ENCODE measurements around the gene VPS41.
"Not testable (repeated sequence)": the region's sequence is repeated elsewhere in the genome, so short reads cannot be mapped to it uniquely, and the experiment has no call there.

The VPS41 gene

DNA sequence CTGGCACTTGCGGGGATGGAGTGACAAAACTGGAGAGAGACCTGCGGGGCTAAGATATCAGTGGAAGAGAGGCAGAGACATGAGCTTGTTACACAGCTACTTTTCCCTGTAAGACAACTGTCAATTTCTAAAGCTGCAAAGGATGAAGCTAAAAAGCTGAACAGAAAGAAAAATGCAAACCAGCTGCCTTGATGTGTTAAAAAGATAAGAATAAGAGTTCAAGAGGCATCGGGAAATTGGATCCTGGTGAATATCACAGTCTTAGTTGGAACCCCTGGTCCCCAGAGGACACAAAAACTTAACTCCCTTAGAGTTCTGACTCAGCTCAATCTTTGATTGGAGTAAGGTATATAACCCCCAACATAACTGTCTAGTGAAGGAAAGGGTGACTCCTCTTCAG is 38.8 kb downstream of the VPS41 start:
- FAIRE-seq = no peak

GRCh38 chr7:38863601-38864291 is 45.2 kb downstream of the VPS41 start:
- DNase-seq (ENCODE audit: insufficient read length, low spot score) (no peak), FAIRE-seq (no peak)
- TF ChIP-seq TAF1 (IDR thresholded peaks at IDR 0.05; ENCODE audit: low read depth, low read length) (no peak), POLR2A (IDR thresholded peaks at IDR 0.05; ENCODE audit: low read depth, low read length) (no peak), PAX5 (IDR thresholded peaks at IDR 0.05; ENCODE audit: insufficient read depth, low read length, severe bottlenecking) (no peak), POLR2AphosphoS5 (IDR thresholded peaks at IDR 0.05; ENCODE audit: low read depth, low read length) (no peak), SPI1 (IDR thresholded peaks at IDR 0.05; ENCODE audit: low read depth, low read length) (no peak), POU2F2 (IDR thresholded peaks at IDR 0.05; ENCODE audit: low read depth, low read length) (no peak)

More for the DNA sequence above, 38.8 kb downstream of the VPS41 start:
- no peak for DNase-seq (ENCODE audit: insufficient read length, low spot score)
- TF ChIP-seq POLR2AphosphoS5 (IDR thresholded peaks at IDR 0.05; ENCODE audit: low read depth, low read length) (no peak), PAX5 (IDR thresholded peaks at IDR 0.05; ENCODE audit: insufficient read depth, low read length, severe bottlenecking) (no peak), TAF1 (IDR thresholded peaks at IDR 0.05; ENCODE audit: low read depth, low read length) (no peak), SPI1 (IDR thresholded peaks at IDR 0.05; ENCODE audit: low read depth, low read length) (no peak), POLR2A (IDR thresholded peaks at IDR 0.05; ENCODE audit: low read depth, low read length) (no peak), POU2F2 (IDR thresholded peaks at IDR 0.05; ENCODE audit: low read depth, low read length) (no peak)

DNA sequence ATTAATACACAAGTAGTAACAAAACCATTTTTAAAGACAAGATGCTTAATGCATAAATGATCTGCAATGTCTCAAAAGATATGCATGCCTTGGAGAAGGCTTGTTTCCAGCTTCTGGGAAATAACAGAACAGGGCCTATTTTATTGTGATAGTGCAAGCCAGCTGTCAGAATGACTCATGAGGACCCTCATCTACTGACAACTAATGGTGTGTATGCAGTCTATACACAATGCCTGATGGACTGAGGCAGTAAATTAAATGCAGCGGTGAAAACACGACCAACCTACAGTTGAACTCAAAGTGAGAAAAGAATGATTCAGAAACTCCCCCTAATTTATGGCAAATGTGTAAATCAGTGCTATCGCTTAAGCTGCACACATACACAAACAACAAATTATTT is 46.3 kb downstream of the VPS41 start:
- TF ChIP-seq SPI1 (IDR thresholded peaks at IDR 0.05; ENCODE audit: low read depth, low read length) (no peak), PAX5 (IDR thresholded peaks at IDR 0.05; ENCODE audit: insufficient read depth, low read length, severe bottlenecking) (no peak), POLR2A (IDR thresholded peaks at IDR 0.05; ENCODE audit: low read depth, low read length) (no peak), POU2F2 (IDR thresholded peaks at IDR 0.05; ENCODE audit: low read depth, low read length) (no peak)
- no peak for FAIRE-seq

GRCh38 chr7:38858259-38858884 is 50.6 kb downstream of the VPS41 start:
- no peak for FAIRE-seq
- TF ChIP-seq SPI1 (IDR thresholded peaks at IDR 0.05; ENCODE audit: low read depth, low read length) = no peak
- TF ChIP-seq PAX5 (IDR thresholded peaks at IDR 0.05; ENCODE audit: insufficient read depth, low read length, severe bottlenecking) = no peak
- DNase-seq (ENCODE audit: insufficient read length, low spot score) = no peak

More for the DNA sequence above, 46.3 kb downstream of the VPS41 start:
- DNase-seq (ENCODE audit: insufficient read length, low spot score) = no peak

DNA sequence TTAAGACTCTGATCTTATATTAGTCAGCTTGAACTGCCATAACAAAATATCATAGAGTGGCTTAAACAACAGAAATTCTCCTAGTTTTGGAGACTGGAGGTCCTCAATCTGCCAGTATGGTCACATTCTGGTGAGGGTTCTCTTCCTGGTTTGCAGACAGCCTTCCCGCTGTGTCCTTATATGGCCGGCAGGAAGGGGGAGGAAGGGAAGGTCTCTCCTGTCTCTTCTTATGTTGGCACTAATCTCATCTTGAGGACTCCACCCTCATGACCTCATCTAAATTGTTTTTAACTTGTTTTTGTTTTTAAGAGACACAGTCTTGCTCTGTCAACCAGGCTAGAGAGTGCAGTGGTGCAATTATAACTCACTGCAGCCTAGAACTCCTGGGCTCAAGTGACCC is 53.1 kb downstream of the VPS41 start:
- TF ChIP-seq TAF1 (IDR thresholded peaks at IDR 0.05; ENCODE audit: low read depth, low read length) = no peak
- TF ChIP-seq SPI1 (IDR thresholded peaks at IDR 0.05; ENCODE audit: low read depth, low read length) = no peak
- no peak for TF ChIP-seq POU2F2 (IDR thresholded peaks at IDR 0.05; ENCODE audit: low read depth, low read length)
- DNase-seq (ENCODE audit: insufficient read length, low spot score) (no peak), FAIRE-seq (no peak)

DNA sequence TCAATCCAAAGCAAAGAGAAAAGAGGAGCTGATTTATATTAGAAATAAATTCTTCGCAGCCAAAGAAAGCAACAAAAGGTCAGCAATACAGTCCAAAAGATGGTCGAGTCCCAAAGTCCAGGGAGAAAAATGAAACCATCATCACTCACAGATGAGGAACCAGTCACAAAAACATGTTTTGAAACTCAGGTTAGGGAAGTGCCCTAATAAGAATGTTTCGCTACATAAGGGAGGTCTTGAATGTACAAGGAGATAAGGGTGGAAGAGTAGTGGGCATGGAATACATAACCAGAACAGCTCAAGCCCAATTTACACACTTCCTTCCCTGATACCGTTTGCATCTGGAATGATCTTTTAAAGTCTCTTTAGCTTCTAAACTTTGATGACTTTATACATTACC is 53.6 kb downstream of the VPS41 start:
- FAIRE-seq = no peak

DNA sequence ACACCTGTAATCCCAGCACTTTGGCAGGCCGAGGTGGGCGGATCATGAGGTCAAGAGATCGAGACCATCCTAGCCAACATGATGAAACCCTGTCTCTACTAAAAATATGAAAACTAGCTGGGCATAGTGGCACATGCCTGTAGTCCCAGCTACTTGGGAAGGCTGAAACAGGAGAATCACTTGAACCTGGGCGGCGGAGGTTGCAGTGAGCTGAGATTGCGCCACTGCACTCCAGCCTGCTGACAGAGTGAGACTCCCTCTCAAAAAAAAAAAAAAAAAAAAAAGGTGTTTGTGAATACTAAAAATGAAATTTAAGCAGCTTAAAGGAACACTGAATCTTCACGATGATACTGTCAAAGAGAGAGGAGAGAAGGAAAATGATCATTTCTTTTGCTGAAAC is 54.0 kb downstream of the VPS41 start:
- FAIRE-seq; DNase-seq (ENCODE audit: insufficient read length, low spot score): not testable (repeated sequence)

More for the DNA sequence above, 53.6 kb downstream of the VPS41 start:
- DNase-seq (ENCODE audit: insufficient read length, low spot score) = no peak
- no peak for TF ChIP-seq POLR2AphosphoS5 (IDR thresholded peaks at IDR 0.05; ENCODE audit: low read depth, low read length)
- TF ChIP-seq SPI1 (IDR thresholded peaks at IDR 0.05; ENCODE audit: low read depth, low read length) = peak; percentile 64
- no peak for TF ChIP-seq POLR2A (IDR thresholded peaks at IDR 0.05; ENCODE audit: low read depth, low read length)
- no peak for TF ChIP-seq POU2F2 (IDR thresholded peaks at IDR 0.05; ENCODE audit: low read depth, low read length)
- no peak for TF ChIP-seq PAX5 (IDR thresholded peaks at IDR 0.05; ENCODE audit: insufficient read depth, low read length, severe bottlenecking)
- no peak for TF ChIP-seq TAF1 (IDR thresholded peaks at IDR 0.05; ENCODE audit: low read depth, low read length)

DNA sequence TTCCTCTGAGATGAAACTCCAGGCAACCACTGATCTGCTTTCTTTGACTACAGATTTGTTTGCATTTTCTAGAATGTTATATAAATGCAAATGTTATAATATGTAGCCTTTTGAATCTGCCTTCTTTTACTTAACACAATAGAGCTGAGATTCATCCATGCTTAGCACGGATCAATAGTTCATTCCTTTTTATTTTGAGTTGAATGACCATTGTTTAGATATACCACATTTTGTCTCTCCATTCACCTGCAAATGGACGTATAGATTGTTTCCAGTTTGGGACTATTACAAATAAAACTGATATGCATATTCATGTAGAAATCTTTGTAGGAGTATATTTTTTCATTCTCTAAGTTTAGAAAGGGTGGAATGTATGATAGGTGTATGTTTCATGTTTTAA is 57.7 kb downstream of the VPS41 start:
- no peak for TF ChIP-seq POU2F2 (IDR thresholded peaks at IDR 0.05; ENCODE audit: low read depth, low read length)
- no peak for TF ChIP-seq PAX5 (IDR thresholded peaks at IDR 0.05; ENCODE audit: insufficient read depth, low read length, severe bottlenecking)
- TF ChIP-seq POLR2AphosphoS5 (IDR thresholded peaks at IDR 0.05; ENCODE audit: low read depth, low read length) = no peak
- no peak for TF ChIP-seq SPI1 (IDR thresholded peaks at IDR 0.05; ENCODE audit: low read depth, low read length)
- no peak for TF ChIP-seq TAF1 (IDR thresholded peaks at IDR 0.05; ENCODE audit: low read depth, low read length)
- no peak for TF ChIP-seq POLR2A (IDR thresholded peaks at IDR 0.05; ENCODE audit: low read depth, low read length)
- FAIRE-seq = no peak
- no peak for DNase-seq (ENCODE audit: insufficient read length, low spot score)

DNA sequence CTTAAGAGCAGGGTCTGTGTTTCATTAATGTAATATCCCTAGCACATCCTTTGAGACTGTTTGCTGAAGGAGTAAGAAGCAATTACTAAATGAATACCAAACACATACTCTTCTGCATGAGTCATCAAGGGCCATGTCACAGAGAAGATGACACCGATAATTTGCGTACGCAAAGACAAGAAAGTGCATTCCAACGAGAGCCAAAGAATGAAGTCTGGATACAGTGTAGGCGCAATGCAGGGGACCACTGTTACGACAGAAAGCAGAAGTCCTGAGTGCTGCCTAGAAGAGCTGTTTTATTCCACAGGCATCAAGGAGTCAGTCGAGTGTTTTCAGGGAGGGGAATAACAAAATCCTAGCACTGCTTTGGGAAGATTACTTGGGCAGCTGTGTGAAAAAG is 62.7 kb downstream of the VPS41 start:
- TF ChIP-seq POU2F2 (IDR thresholded peaks at IDR 0.05; ENCODE audit: low read depth, low read length) (no peak), POLR2A (IDR thresholded peaks at IDR 0.05; ENCODE audit: low read depth, low read length) (no peak), TAF1 (IDR thresholded peaks at IDR 0.05; ENCODE audit: low read depth, low read length) (no peak), SPI1 (IDR thresholded peaks at IDR 0.05; ENCODE audit: low read depth, low read length) (no peak), PAX5 (IDR thresholded peaks at IDR 0.05; ENCODE audit: insufficient read depth, low read length, severe bottlenecking) (no peak), POLR2AphosphoS5 (IDR thresholded peaks at IDR 0.05; ENCODE audit: low read depth, low read length) (no peak)
- FAIRE-seq (no peak), DNase-seq (ENCODE audit: insufficient read length, low spot score) (no peak)

DNA sequence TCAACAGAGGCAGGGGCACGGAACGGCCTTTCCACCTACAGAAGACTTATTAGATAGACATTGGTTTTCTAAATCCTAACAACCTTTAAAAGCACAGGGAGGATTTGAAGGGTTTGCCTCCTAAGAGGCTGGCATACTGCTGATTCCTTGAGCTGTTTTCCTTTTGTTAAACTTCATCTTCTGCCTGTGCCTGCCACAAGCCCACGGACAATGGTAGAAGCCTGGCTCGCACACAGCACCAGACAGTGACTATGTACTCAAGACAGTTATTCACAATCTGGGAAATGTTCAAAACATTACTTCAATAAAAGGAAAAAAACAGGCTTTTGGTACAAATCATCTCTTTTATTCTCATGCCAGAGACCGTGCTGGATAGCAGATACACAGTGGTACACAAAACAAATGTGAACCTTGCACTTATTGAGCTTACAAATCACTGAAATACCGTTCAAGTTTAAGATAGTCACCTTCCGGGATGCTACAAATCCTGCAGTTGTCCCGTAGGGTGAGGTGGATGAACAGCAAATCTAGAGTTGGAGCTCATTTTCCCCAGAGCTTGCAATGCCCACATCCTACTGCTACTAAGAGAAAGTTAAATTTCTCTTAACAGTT is 63.9 kb downstream of the VPS41 start:
- FAIRE-seq = no peak
- TF ChIP-seq SPI1 (IDR thresholded peaks at IDR 0.05; ENCODE audit: low read depth, low read length) (no peak), POLR2A (IDR thresholded peaks at IDR 0.05; ENCODE audit: low read depth, low read length) (no peak), POLR2AphosphoS5 (IDR thresholded peaks at IDR 0.05; ENCODE audit: low read depth, low read length) (no peak), PAX5 (IDR thresholded peaks at IDR 0.05; ENCODE audit: insufficient read depth, low read length, severe bottlenecking) (no peak), TAF1 (IDR thresholded peaks at IDR 0.05; ENCODE audit: low read depth, low read length) (no peak), POU2F2 (IDR thresholded peaks at IDR 0.05; ENCODE audit: low read depth, low read length) (no peak)
- no peak for DNase-seq (ENCODE audit: insufficient read length, low spot score)

All from GM12891 (cell line).